Left ventricle myocardium superior (tissue), 1 donor: ENCODE results near the gene ZNF227. TPM values are rescaled to one million over a fixed set of nuclear protein-coding genes. Genes with fewer than 3 reads are reported as not detected.
A peak's percentile ranks its signal among the peaks of the same experiment; 100 is the strongest.
"Not testable (repeated sequence)": the region's sequence is repeated elsewhere in the genome, so short reads cannot be mapped to it uniquely, and the experiment has no call there.

Experiments used
- ATAC-seq: fragments of 200-7000 bp; cut with Tn5 transposase; one replicate; pipeline ENCODE4 v1.9.1; 2020; ENCODE audit warnings: mild to moderate bottlenecking, moderate library complexity
- DNase-seq: peaks from one replicate; pipeline ENCODE4 v3.0.0-alpha.2; 2020
- intact Hi-C: fragments of 100-400 bp; cut with micrococcal nuclease; formaldehyde crosslinking; loops from one replicate; pipeline ENCODE4 v1.11.0; 2022
- total RNA-seq: library from RNA; stranded (reverse); fragmentation: NEBNext Ultra II Directional; extraction: Animal tissue kit (Norgen Biotek cat#: 25700); gene quantifications from one replicate; pipeline ENCODE4 v1.2.1, GENCODE V29; 2021
- donor health status: DM: no; HTN: yes; CAD: no; lungs with severe emphysema.

ZNF227 gene
- total RNA-seq, 1 donor from 2014 or later: 11.5 TPM

- no peak for ATAC-seq
- no peak for DNase-seq
- intact Hi-C loops: no loop called here
These were observed 16.0 kb downstream of the ZNF227 start for GRCh38 chr19:44228318-44228717.

- DNase-seq (no peak), ATAC-seq (no peak)
- intact Hi-C loops: no loop called here
These were observed 20.5 kb downstream of the ZNF227 start for GRCh38 chr19:44232867-44233266.

- ATAC-seq (no peak), DNase-seq (no peak)
- intact Hi-C loops: no loop called here
These were observed 24.1 kb downstream of the ZNF227 start for GRCh38 chr19:44236384-44236783.

GRCh38 chr19:44252332-44252731 lies 40.0 kb downstream of the ZNF227 start:
- ATAC-seq, DNase-seq, intact Hi-C loops: not testable (repeated sequence)

- intact Hi-C loops, DNase-seq, ATAC-seq: not testable (repeated sequence)
These were observed 41.1 kb downstream of the ZNF227 start for GRCh38 chr19:44253392-44253791.

- no peak for ATAC-seq
- no peak for DNase-seq
- intact Hi-C loops: no loop called here
These were observed 42.2 kb downstream of the ZNF227 start for GRCh38 chr19:44254496-44254895.

- DNase-seq: no peak
- no peak for ATAC-seq
- intact Hi-C loops: no loop called here
These were observed 43.5 kb downstream of the ZNF227 start for GRCh38 chr19:44255705-44256411.

GRCh38 chr19:44258136-44258535 lies 45.8 kb downstream of the ZNF227 start:
- ATAC-seq (no peak), DNase-seq (no peak)
- intact Hi-C loops: no loop called here

- intact Hi-C loops: no loop called here
- no peak for ATAC-seq
- DNase-seq: no peak
These were observed 46.6 kb downstream of the ZNF227 start for GRCh38 chr19:44258835-44259413.

GRCh38 chr19:44260343-44260681 lies 48.0 kb downstream of the ZNF227 start:
- ATAC-seq: peak; percentile 53
- intact Hi-C loops: no loop called here
- no peak for DNase-seq

- DNase-seq (no peak), ATAC-seq (no peak)
- intact Hi-C loops: no loop called here
These were observed 48.5 kb downstream of the ZNF227 start for GRCh38 chr19:44260695-44261446.

GRCh38 chr19:44277331-44277730 lies 65.0 kb downstream of the ZNF227 start:
- no peak for DNase-seq
- intact Hi-C loops: no loop called here
- ATAC-seq: no peak

GRCh38 chr19:44278181-44278690 lies 65.9 kb downstream of the ZNF227 start:
- intact Hi-C loops: no loop called here
- DNase-seq (no peak), ATAC-seq (no peak)

GRCh38 chr19:44280916-44281315 lies 68.6 kb downstream of the ZNF227 start:
- DNase-seq (no peak), ATAC-seq (no peak)
- intact Hi-C loops: no loop called here

- no peak for ATAC-seq
- no peak for DNase-seq
- intact Hi-C loops: no loop called here
These were observed 70.5 kb downstream of the ZNF227 start for GRCh38 chr19:44282846-44283245.

- DNase-seq: no peak
- intact Hi-C loops: no loop called here
- ATAC-seq: no peak
These were observed 72.6 kb downstream of the ZNF227 start for GRCh38 chr19:44284968-44285367.
